ENCODE results near the gene RHOD. TPM values are rescaled to one million over a fixed set of nuclear protein-coding genes. Genes with fewer than 3 reads are reported as not detected.

Gene RHOD
- total RNA-seq, 1 donor from 2014 or later: 21.2 TPM

GRCh38 chr11:67027943-67028542 is 28.6 kb upstream of the RHOD start:
- no peak overlapping the region for H3K27ac Mint-ChIP-seq
- H3K4me1 Mint-ChIP-seq (ENCODE audit: unreplicated experiment): peaks cover 4% of the 10 kb centered on the region
- peaks cover 37% of the 10 kb centered on the region for H3K27me3 Mint-ChIP-seq
- no peaks in the 10 kb centered on the region for H3K36me3 Mint-ChIP-seq
- no peaks in the 10 kb centered on the region for H3K9me3 Mint-ChIP-seq
- no peak overlapping the region for H3K4me3 Mint-ChIP-seq
- no peak for TF ChIP-seq CTCF (conservative IDR thresholded peaks at IDR 0.05)
- DNase-seq (ENCODE audit: extremely low spot score, unreplicated experiment): no peak

- H3K27me3 Mint-ChIP-seq: peaks cover 32% of the 10 kb centered on the region
- DNase-seq (ENCODE audit: extremely low spot score, unreplicated experiment): no peak
- TF ChIP-seq CTCF (conservative IDR thresholded peaks at IDR 0.05): no peak
- H3K36me3 Mint-ChIP-seq: no peaks in the 10 kb centered on the region
- no peak overlapping the region for H3K27ac Mint-ChIP-seq
- peaks cover 11% of the 10 kb centered on the region for H3K4me1 Mint-ChIP-seq (ENCODE audit: unreplicated experiment)
- H3K9me3 Mint-ChIP-seq: no peaks in the 10 kb centered on the region
- no peak overlapping the region for H3K4me3 Mint-ChIP-seq
Observed at GRCh38 chr11:67029146-67029545, 27.5 kb upstream of the RHOD start.

GRCh38 chr11:67030976-67031375 is 25.7 kb upstream of the RHOD start:
- Mint-ChIP-seq H3K4me3 (no peak overlapping the region), H3K9me3 (no peaks in the 10 kb centered on the region), H3K27ac (no peak overlapping the region), H3K4me1 (ENCODE audit: unreplicated experiment) (peaks cover 11% of the 10 kb centered on the region), H3K36me3 (no peaks in the 10 kb centered on the region), H3K27me3 (peaks cover 16% of the 10 kb centered on the region)
- no peak for TF ChIP-seq CTCF (conservative IDR thresholded peaks at IDR 0.05)
- no peak for DNase-seq (ENCODE audit: extremely low spot score, unreplicated experiment)

GRCh38 chr11:67031791-67032561 is 24.7 kb upstream of the RHOD start:
- Mint-ChIP-seq H3K27me3 (peaks cover 9% of the 10 kb centered on the region), H3K36me3 (no peaks in the 10 kb centered on the region), H3K9me3 (no peaks in the 10 kb centered on the region), H3K4me3 (no peak overlapping the region), H3K27ac (no peak overlapping the region), H3K4me1 (ENCODE audit: unreplicated experiment) (peaks cover 11% of the 10 kb centered on the region)
- no peak for DNase-seq (ENCODE audit: extremely low spot score, unreplicated experiment)
- no peak for TF ChIP-seq CTCF (conservative IDR thresholded peaks at IDR 0.05)

GRCh38 chr11:67032830-67033551 is 23.7 kb upstream of the RHOD start:
- Mint-ChIP-seq H3K36me3 (no peaks in the 10 kb centered on the region), H3K4me1 (ENCODE audit: unreplicated experiment) (peaks cover 11% of the 10 kb centered on the region), H3K27me3 (peaks cover 9% of the 10 kb centered on the region), H3K9me3 (no peaks in the 10 kb centered on the region), H3K27ac (no peak overlapping the region), H3K4me3 (no peak overlapping the region)
- no peak for DNase-seq (ENCODE audit: extremely low spot score, unreplicated experiment)
- TF ChIP-seq CTCF (conservative IDR thresholded peaks at IDR 0.05): no peak
